ENCODE data around the gene PLXNA4. TPM values are rescaled to one million over a fixed set of nuclear protein-coding genes. Genes with fewer than 3 reads are reported as not detected.
"Not testable (repeated sequence)": the region's sequence is repeated elsewhere in the genome, so short reads cannot be mapped to it uniquely, and the experiment has no call there.

The PLXNA4 gene
- polyA plus RNA-seq, 1 experiment: 0.22 TPM

DNA sequence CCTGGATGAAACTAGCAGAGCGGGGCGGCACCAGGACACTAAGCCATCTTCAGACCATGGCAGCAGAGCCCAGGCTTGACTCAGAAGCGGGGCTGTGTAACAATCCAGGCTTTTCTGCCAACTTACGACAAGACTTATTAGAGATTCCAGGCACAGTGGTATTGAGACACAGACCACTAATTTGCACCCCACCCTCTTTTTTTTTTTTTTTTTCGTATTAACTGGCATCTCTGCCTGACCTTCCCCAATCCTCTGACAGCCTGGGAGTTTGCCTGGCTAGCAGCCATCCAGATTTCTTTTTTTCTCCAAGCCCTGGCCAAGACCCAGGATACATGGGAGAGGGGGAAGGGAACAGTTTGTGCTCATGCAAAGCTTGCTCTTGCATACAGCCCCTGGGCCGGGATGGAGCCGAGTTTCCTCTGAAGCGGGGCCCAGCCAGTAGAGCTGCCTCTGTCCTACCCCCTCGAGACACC is 182.4 kb downstream of the PLXNA4 start:
- POLR2A ChIA-PET: no interaction called here
- Histone ChIP-seq H3K4me3 (ENCODE audit: low read depth, low read length) (no peak overlapping the region), H3K27me3 (ENCODE audit: control insufficient read depth, insufficient read depth, low read length) (no peaks in the 10 kb centered on the region), H3K36me3 (ENCODE audit: control insufficient read depth, insufficient read depth, low read length) (no peaks in the 10 kb centered on the region)
- TF ChIP-seq, protein P1, sequence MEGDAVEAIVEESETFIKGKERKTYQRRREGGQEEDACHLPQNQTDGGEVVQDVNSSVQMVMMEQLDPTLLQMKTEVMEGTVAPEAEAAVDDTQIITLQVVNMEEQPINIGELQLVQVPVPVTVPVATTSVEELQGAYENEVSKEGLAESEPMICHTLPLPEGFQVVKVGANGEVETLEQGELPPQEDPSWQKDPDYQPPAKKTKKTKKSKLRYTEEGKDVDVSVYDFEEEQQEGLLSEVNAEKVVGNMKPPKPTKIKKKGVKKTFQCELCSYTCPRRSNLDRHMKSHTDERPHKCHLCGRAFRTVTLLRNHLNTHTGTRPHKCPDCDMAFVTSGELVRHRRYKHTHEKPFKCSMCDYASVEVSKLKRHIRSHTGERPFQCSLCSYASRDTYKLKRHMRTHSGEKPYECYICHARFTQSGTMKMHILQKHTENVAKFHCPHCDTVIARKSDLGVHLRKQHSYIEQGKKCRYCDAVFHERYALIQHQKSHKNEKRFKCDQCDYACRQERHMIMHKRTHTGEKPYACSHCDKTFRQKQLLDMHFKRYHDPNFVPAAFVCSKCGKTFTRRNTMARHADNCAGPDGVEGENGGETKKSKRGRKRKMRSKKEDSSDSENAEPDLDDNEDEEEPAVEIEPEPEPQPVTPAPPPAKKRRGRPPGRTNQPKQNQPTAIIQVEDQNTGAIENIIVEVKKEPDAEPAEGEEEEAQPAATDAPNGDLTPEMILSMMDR (IDR thresholded peaks at IDR 0.05; ENCODE audit: insufficient read depth, low read depth, low read length): no peak
- CTCF ChIA-PET: interaction anchor here (0.6 to 1.2 kb wide), 2 partner anchors 15 to 185 kb away, joined by 3 read pairs; no protein-coding TSS in a partner anchor
- no peak for DNase-seq (ENCODE audit: low read depth)

DNA sequence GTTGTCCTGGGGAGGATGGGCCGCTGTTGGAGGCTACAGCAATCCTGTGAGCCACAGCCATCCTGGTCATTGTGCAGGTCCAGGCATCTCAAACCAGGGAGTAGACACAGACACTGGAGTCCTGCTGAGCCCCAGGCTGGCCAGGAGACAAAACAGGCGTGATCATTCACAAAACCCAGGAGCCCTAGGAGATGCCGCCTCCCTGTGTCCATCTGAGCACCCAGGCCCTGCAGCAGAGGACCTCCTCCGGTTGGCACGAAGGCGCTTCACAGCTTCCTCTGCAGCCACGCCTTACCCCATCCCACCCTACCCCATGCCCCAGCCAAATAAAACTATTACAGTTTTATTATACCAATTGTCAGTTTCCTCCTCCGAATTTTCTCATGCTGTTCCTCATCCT is 183.6 kb downstream of the PLXNA4 start:
- ChIA-PET CTCF (no interaction called here), POLR2A (no interaction called here)
- no peak for DNase-seq (ENCODE audit: low read depth)
- Histone ChIP-seq H3K4me3 (ENCODE audit: low read depth, low read length) (no peak overlapping the region), H3K36me3 (ENCODE audit: control insufficient read depth, insufficient read depth, low read length) (no peaks in the 10 kb centered on the region), H3K27me3 (ENCODE audit: control insufficient read depth, insufficient read depth, low read length) (no peaks in the 10 kb centered on the region)
- TF ChIP-seq, protein P1 (IDR thresholded peaks at IDR 0.05; ENCODE audit: insufficient read depth, low read depth, low read length): no peak

DNA sequence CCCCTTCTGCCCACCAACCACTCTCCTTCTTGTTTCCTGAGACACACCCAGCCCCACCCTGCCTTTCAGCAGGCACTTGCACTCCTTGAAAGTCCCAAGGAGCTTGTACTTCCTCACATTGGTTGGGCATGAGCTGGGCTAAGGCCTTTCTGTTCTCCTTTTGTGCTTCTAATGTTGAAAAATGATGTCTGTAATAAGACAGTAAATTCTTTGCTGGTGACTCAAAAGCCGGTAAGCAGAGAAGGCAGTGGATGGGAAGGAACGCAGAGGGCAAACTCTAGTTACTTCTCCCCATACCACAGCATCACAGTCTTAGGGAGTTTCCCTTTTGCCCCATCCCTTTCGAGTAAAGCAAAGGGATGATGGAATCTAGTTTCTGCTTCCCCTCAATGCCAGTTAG is 185.6 kb downstream of the PLXNA4 start:
- POLR2A ChIA-PET: no interaction called here
- H3K4me3 ChIP-seq (ENCODE audit: low read depth, low read length): no peak overlapping the region
- H3K36me3 ChIP-seq (ENCODE audit: control insufficient read depth, insufficient read depth, low read length): no peaks in the 10 kb centered on the region
- CTCF ChIA-PET: interaction anchor here (0.7 kb wide), 1 partner anchor 738 kb away, joined by 3 read pairs; no protein-coding TSS in a partner anchor
- H3K27me3 ChIP-seq (ENCODE audit: control insufficient read depth, insufficient read depth, low read length): no peaks in the 10 kb centered on the region
- TF ChIP-seq, protein P1 (IDR thresholded peaks at IDR 0.05; ENCODE audit: insufficient read depth, low read depth, low read length): no peak
- DNase-seq (ENCODE audit: low read depth): no peak

DNA sequence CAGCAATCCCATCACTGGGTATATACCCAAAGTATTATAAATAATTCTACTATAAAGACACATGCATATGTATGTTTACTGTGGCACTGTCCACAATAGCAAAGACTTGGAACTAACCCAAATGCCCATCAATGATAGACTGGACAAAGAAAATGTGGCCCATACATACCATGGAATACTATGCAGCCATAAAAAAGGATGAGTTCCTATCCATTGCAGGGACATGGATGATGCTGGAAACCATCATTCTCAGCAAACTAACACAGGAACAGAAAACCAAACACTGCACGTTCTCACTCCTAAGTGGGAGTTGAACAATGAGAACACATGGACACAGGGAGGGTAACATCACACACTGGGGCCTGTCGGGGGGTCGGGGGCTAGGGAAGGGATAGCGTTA is 186.2 kb downstream of the PLXNA4 start:
- H3K36me3 ChIP-seq (ENCODE audit: control insufficient read depth, insufficient read depth, low read length); CTCF ChIA-PET; H3K4me3 ChIP-seq (ENCODE audit: low read depth, low read length); H3K27me3 ChIP-seq (ENCODE audit: control insufficient read depth, insufficient read depth, low read length); DNase-seq (ENCODE audit: low read depth); POLR2A ChIA-PET: not testable (repeated sequence)

DNA sequence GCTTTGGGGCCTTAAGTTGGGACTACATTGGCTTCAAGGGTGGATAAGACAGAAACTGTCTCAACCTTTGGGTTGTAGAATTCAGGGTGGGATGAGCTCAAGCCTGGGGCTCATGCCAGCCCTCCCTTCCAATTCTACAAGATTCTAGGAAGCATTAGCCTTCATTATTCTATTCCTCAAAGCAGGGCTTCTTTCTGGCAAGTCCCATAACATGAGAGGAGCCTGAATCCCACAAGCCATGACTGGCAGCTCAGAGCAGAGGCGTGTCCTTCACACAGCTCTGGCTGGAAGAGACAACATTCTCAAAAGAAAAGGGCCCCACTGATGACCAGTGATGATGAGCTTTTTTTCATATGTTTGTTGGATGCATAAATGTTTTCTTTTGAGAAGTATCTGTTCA is 187.6 kb downstream of the PLXNA4 start:
- CTCF ChIA-PET: interaction anchor here (0.5 kb wide), 1 partner anchor 451 kb away, joined by 3 read pairs; no protein-coding TSS in a partner anchor
- no peak for DNase-seq (ENCODE audit: low read depth)
- H3K27me3 ChIP-seq (ENCODE audit: control insufficient read depth, insufficient read depth, low read length): no peaks in the 10 kb centered on the region
- TF ChIP-seq, protein P1 (IDR thresholded peaks at IDR 0.05; ENCODE audit: insufficient read depth, low read depth, low read length): no peak
- H3K4me3 ChIP-seq (ENCODE audit: low read depth, low read length): no peak overlapping the region
- no peaks in the 10 kb centered on the region for H3K36me3 ChIP-seq (ENCODE audit: control insufficient read depth, insufficient read depth, low read length)
- POLR2A ChIA-PET: no interaction called here

DNA sequence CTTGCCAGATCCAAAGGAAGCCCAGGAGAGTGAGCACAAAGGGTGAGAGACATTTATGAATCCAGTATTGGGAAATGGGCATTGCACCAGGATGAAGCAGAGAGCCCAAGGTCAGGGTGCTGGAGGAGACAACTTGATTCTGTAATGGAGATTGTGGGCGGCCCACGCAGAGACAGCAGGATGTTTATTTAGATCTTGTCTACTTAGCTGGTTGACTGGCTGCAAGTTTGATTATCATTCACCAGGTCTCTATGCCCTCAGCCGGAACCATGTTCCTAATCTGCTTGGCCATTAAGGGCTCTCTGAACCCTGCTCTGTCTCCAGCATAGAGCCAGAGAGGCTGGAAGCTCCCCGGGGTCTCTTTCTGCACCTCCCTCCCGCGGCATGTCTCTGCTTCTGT is 188.7 kb downstream of the PLXNA4 start:
- Histone ChIP-seq H3K27me3 (ENCODE audit: control insufficient read depth, insufficient read depth, low read length) (no peaks in the 10 kb centered on the region), H3K4me3 (ENCODE audit: low read depth, low read length) (no peak overlapping the region), H3K36me3 (ENCODE audit: control insufficient read depth, insufficient read depth, low read length) (no peaks in the 10 kb centered on the region)
- TF ChIP-seq, protein P1 (IDR thresholded peaks at IDR 0.05; ENCODE audit: insufficient read depth, low read depth, low read length): no peak
- no peak for DNase-seq (ENCODE audit: low read depth)
- ChIA-PET POLR2A (no interaction called here), CTCF (no interaction called here)
